HEK293 (cell line): ENCODE measurements around the gene B4GALT2.

Experiments used
- CTCF ChIA-PET: fragments of 350-600 bp; formaldehyde crosslinking; extraction: SDS; loops from one replicate; lab custom pipeline; 2021; ENCODE audit warnings: antibody characterized with exemption; lab: Yijun Ruan, JAX
- POLR2A ChIA-PET: fragments of 300-600 bp; formaldehyde crosslinking; extraction: SDS; loops from one replicate; lab custom pipeline; 2020; ENCODE audit warnings: antibody characterized with exemption, inconsistent platforms; lab: Yijun Ruan, JAX
- H3K27ac ChIP-seq: fragments of 200-500 bp; sonication (Bioruptor generic); 2 replicates; pipeline ENCODE4 v1.5.1; 2014; ENCODE audit warnings: low read depth, low read length, control low read depth, inconsistent platforms; ENCODE audit errors: extremely low read depth
- H3K36me3 ChIP-seq, 2 experiments: fragments of 200-500 bp in 1 of 2; sonication (Bioruptor generic) in 1 of 2; 1 replicate in 1 of 2; 2 replicates in 1 of 2; pipeline ENCODE4 v1.5.1; 2014 to 2017; ENCODE audit warnings: inconsistent platforms in 2 of 2, low read length in 2 of 2; ENCODE audit not compliant: control insufficient read depth in 2 of 2, insufficient read depth in 1 of 2
- H3K4me1 ChIP-seq: fragments of 200-500 bp; sonication (Bioruptor generic); 2 replicates; pipeline ENCODE4 v1.5.1; 2014; ENCODE audit warnings: mild to moderate bottlenecking, low read length, inconsistent platforms; ENCODE audit not compliant: control insufficient read depth, insufficient read depth
- H3K4me3 ChIP-seq: 2 replicates; pipeline ENCODE4 v1.5.1; 2011; ENCODE audit warnings: low read depth, mild to moderate bottlenecking, control low read depth, low read length, moderate library complexity
- H3K9me3 ChIP-seq: fragments of 200-500 bp; sonication (Bioruptor generic); 2 replicates; pipeline ENCODE4 v1.5.1; 2014; ENCODE audit warnings: low read depth, low read length, inconsistent platforms; ENCODE audit not compliant: control insufficient read depth, insufficient read depth
- ZNF121 ChIP-seq: fragments of 450-650 bp; formaldehyde crosslinking; IDR thresholded peaks from 2 replicates; pipeline ENCODE4 v1.5.1; 2016; ENCODE audit warnings: missing biosample characterization, missing genetic modification characterization
- ZNF174 ChIP-seq: fragments of 450-650 bp; formaldehyde crosslinking; IDR thresholded peaks from 2 replicates; pipeline ENCODE4 v1.5.0; 2017; ENCODE audit warnings: missing biosample characterization, mild to moderate bottlenecking, missing genetic modification characterization
- ZNF184 ChIP-seq: fragments of 450-650 bp; IDR thresholded peaks from 2 replicates; pipeline ENCODE4 v1.5.1; 2018; ENCODE audit warnings: missing biosample characterization, mild to moderate bottlenecking, missing genetic modification characterization
- ZNF214 ChIP-seq: fragments of 450-650 bp; formaldehyde crosslinking; IDR thresholded peaks from 2 replicates; pipeline ENCODE4 v1.5.1; 2017; ENCODE audit warnings: missing biosample characterization, mild to moderate bottlenecking, missing genetic modification characterization, borderline replicate concordance
- ZNF335 ChIP-seq: fragments of 450-650 bp; formaldehyde crosslinking; conservative IDR thresholded peaks from 2 replicates; pipeline ENCODE4 v1.5.1; 2016; ENCODE audit warnings: missing biosample characterization, missing genetic modification characterization
- ZNF391 ChIP-seq: fragments of 450-650 bp; formaldehyde crosslinking; IDR thresholded peaks from 2 replicates; pipeline ENCODE4 v1.5.1; 2016; ENCODE audit warnings: low read depth, missing biosample characterization, missing genetic modification characterization, borderline replicate concordance
- ZNF530 ChIP-seq: fragments of 450-650 bp; formaldehyde crosslinking; IDR thresholded peaks from 2 replicates; pipeline ENCODE4 v1.5.1; 2016; ENCODE audit warnings: low read depth, missing biosample characterization, missing genetic modification characterization
- ZNF544 ChIP-seq: fragments of 450-650 bp; formaldehyde crosslinking; IDR thresholded peaks from 2 replicates; pipeline ENCODE4 v1.5.0; 2017; ENCODE audit warnings: missing biosample characterization, missing genetic modification characterization
- ZNF548 ChIP-seq: fragments of 450-650 bp; formaldehyde crosslinking; IDR thresholded peaks from 2 replicates; pipeline ENCODE4 v1.5.1; 2016; ENCODE audit warnings: missing biosample characterization, missing genetic modification characterization
- ZNF558 ChIP-seq: fragments of 450-650 bp; formaldehyde crosslinking; IDR thresholded peaks from 2 replicates; pipeline ENCODE4 v1.5.1; 2016; ENCODE audit warnings: missing biosample characterization, missing genetic modification characterization
- ZNF560 ChIP-seq: fragments of 450-650 bp; formaldehyde crosslinking; IDR thresholded peaks from 2 replicates; pipeline ENCODE4 v1.5.1; 2017; ENCODE audit warnings: missing biosample characterization, missing genetic modification characterization, borderline replicate concordance
- ZNF561 ChIP-seq: fragments of 450-650 bp; IDR thresholded peaks from 2 replicates; pipeline ENCODE4 v1.5.1; 2018; ENCODE audit warnings: missing biosample characterization, missing genetic modification characterization, borderline replicate concordance
- ZNF571 ChIP-seq: fragments of 450-650 bp; formaldehyde crosslinking; IDR thresholded peaks from 2 replicates; pipeline ENCODE4 v1.5.0; 2017; ENCODE audit warnings: missing biosample characterization, missing genetic modification characterization
- ZNF664 ChIP-seq: fragments of 450-650 bp; formaldehyde crosslinking; IDR thresholded peaks from 2 replicates; pipeline ENCODE4 v1.5.1; 2016; ENCODE audit warnings: missing biosample characterization, missing genetic modification characterization
- TF ChIP-seq, protein P1 (sequence below): fragments of 450-650 bp; formaldehyde crosslinking; IDR thresholded peaks from 2 replicates; pipeline ENCODE4 v1.5.1; 2017; ENCODE audit warnings: missing biosample characterization, missing genetic modification characterization
- TF ChIP-seq, protein P2 (sequence below): fragments of 450-650 bp; formaldehyde crosslinking; IDR thresholded peaks from 2 replicates; pipeline ENCODE4 v1.5.1; 2016; ENCODE audit warnings: missing biosample characterization, missing genetic modification characterization
- TF ChIP-seq, protein P3 (sequence below): fragments of 450-650 bp; formaldehyde crosslinking; IDR thresholded peaks from 2 replicates; pipeline ENCODE4 v1.5.1; 2016; ENCODE audit warnings: missing biosample characterization, missing genetic modification characterization
- TF ChIP-seq, protein P4 (sequence below): fragments of 450-650 bp; formaldehyde crosslinking; IDR thresholded peaks from 2 replicates; pipeline ENCODE4 v1.5.1; 2016; ENCODE audit warnings: missing biosample characterization, missing genetic modification characterization
- TF ChIP-seq, protein P5 (sequence below): fragments of 450-650 bp; formaldehyde crosslinking; IDR thresholded peaks from 2 replicates; pipeline ENCODE4 v1.5.1; 2017; ENCODE audit warnings: missing biosample characterization, missing genetic modification characterization
- TF ChIP-seq, protein P6 (sequence below): fragments of 450-650 bp; formaldehyde crosslinking; IDR thresholded peaks from 2 replicates; pipeline ENCODE4 v1.5.1; 2016; ENCODE audit warnings: missing biosample characterization, missing genetic modification characterization

B4GALT2 gene

DNA sequence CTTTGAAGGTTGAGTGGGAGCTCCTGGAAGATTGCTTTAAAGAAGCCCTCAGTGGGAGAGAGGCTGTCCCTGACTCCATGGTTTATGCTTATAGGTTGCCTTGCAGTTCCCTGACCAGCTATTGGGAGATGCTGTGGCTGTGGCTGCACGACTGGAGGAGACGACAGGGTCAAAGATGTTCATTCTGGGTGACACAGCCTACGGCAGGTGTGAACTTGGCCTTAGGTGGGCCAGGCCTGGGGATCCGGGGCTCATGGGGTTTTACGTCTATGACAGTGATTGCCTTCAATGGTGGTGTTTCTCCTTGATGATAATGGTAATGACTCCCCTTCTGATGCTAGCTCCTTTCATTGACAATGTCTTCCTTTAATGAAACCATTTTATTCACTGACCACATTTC lies 8.5 kb upstream of the B4GALT2 start:
- TF ChIP-seq ZNF664 (no peak), ZNF558 (tag by site-specific recombination) (no peak), ZNF548 (tag by site-specific recombination) (no peak), ZNF530 (no peak), ZNF560 (tag by site-specific recombination) (no peak)
- TF ChIP-seq, protein P1, sequence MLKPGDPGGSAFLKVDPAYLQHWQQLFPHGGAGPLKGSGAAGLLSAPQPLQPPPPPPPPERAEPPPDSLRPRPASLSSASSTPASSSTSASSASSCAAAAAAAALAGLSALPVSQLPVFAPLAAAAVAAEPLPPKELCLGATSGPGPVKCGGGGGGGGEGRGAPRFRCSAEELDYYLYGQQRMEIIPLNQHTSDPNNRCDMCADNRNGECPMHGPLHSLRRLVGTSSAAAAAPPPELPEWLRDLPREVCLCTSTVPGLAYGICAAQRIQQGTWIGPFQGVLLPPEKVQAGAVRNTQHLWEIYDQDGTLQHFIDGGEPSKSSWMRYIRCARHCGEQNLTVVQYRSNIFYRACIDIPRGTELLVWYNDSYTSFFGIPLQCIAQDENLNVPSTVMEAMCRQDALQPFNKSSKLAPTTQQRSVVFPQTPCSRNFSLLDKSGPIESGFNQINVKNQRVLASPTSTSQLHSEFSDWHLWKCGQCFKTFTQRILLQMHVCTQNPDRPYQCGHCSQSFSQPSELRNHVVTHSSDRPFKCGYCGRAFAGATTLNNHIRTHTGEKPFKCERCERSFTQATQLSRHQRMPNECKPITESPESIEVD (tag by site-specific recombination): no peak
- TF ChIP-seq, protein P2, sequence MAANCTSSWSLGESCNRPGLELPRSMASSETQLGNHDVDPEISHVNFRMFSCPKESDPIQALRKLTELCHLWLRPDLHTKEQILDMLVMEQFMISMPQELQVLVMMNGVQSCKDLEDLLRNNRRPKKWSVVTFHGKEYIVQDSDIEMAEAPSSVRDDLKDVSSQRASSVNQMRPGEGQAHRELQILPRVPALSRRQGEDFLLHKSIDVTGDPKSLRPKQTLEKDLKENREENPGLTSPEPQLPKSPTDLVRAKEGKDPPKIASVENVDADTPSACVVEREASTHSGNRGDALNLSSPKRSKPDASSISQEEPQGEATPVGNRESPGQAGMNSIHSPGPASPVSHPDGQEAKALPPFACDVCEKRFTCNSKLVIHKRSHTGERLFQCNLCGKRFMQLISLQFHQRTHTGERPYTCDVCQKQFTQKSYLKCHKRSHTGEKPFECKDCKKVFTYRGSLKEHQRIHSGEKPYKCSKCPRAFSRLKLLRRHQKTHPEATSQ: no peak
- Histone ChIP-seq H3K4me1 (no peaks in the 10 kb centered on the region), H3K4me3 (peak overlapping the region; percentile 89), H3K9me3 (no peaks in the 10 kb centered on the region), H3K27ac (no peak overlapping the region), H3K36me3 (peaks cover 0 to 53% of the 10 kb centered on the region in 2 experiments; a peak in 1 of 3 replicates)
- POLR2A ChIA-PET: interaction anchor here (0.8 to 1.7 kb wide), 2 partner anchors 21 to 320 kb away, joined by 3 to 5 read pairs; partner anchors contain the start of gene KDM4A
- CTCF ChIA-PET: interaction anchor here (0.6 to 1.2 kb wide), 4 partner anchors 17 to 700 kb away, joined by 3 to 7 read pairs (median 3); no protein-coding TSS in a partner anchor

DNA sequence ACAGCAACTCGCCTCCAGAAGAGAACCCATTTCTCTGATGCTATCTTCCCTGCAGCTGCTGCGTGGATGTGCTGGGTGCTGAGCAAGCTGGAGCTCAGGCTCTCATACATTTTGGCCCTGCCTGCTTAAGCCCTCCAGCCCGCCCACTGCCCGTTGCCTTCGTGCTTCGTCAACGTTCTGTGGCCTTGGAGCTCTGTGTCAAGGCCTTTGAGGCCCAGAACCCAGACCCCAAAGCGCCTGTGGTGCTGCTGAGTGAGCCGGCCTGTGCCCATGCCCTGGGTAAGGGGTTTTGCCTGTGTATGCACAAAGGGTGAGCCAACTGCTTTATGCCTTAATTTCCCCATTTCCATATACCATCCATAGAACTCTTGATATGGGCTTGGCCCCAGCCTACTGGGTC lies 8.1 kb upstream of the B4GALT2 start:
- H3K27ac ChIP-seq: no peak overlapping the region
- ChIA-PET CTCF (interaction anchor here (0.6 to 1.2 kb wide), 4 partner anchors 18 to 700 kb away, joined by 3 to 7 read pairs (median 3); no protein-coding TSS in a partner anchor), POLR2A (interaction anchor here (1.7 kb wide), 1 partner anchor 321 kb away, joined by 5 read pairs; the partner anchor contains the start of gene KDM4A)
- peaks cover 0 to 52% of the 10 kb centered on the region in 2 experiments; a peak in 1 of 3 replicates for H3K36me3 ChIP-seq
- no peaks in the 10 kb centered on the region for H3K9me3 ChIP-seq
- H3K4me3 ChIP-seq: no peak overlapping the region
- TF ChIP-seq ZNF335 (tag by site-specific recombination) (no peak), ZNF561 (tag by site-specific recombination) (no peak), ZNF121 (tag by site-specific recombination) (no peak), ZNF571 (tag by site-specific recombination) (no peak), ZNF214 (no peak), ZNF184 (no peak), ZNF174 (tag by site-specific recombination) (no peak), ZNF544 (tag by site-specific recombination) (no peak), ZNF391 (tag by site-specific recombination) (no peak)
- TF ChIP-seq, protein P3, sequence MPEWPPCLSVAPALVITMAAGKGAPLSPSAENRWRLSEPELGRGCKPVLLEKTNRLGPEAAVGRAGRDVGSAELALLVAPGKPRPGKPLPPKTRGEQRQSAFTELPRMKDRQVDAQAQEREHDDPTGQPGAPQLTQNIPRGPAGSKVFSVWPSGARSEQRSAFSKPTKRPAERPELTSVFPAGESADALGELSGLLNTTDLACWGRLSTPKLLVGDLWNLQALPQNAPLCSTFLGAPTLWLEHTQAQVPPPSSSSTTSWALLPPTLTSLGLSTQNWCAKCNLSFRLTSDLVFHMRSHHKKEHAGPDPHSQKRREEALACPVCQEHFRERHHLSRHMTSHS (tag by site-specific recombination): no peak
- TF ChIP-seq, protein P4, sequence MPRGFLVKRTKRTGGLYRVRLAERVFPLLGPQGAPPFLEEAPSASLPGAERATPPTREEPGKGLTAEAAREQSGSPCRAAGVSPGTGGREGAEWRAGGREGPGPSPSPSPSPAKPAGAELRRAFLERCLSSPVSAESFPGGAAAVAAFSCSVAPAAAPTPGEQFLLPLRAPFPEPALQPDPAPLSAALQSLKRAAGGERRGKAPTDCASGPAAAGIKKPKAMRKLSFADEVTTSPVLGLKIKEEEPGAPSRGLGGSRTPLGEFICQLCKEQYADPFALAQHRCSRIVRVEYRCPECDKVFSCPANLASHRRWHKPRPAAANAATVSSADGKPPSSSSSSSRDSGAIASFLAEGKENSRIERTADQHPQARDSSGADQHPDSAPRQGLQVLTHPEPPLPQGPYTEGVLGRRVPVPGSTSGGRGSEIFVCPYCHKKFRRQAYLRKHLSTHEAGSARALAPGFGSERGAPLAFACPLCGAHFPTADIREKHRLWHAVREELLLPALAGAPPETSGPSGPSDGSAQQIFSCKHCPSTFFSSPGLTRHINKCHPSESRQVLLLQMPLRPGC (tag by site-specific recombination): no peak
- TF ChIP-seq, protein P5, sequence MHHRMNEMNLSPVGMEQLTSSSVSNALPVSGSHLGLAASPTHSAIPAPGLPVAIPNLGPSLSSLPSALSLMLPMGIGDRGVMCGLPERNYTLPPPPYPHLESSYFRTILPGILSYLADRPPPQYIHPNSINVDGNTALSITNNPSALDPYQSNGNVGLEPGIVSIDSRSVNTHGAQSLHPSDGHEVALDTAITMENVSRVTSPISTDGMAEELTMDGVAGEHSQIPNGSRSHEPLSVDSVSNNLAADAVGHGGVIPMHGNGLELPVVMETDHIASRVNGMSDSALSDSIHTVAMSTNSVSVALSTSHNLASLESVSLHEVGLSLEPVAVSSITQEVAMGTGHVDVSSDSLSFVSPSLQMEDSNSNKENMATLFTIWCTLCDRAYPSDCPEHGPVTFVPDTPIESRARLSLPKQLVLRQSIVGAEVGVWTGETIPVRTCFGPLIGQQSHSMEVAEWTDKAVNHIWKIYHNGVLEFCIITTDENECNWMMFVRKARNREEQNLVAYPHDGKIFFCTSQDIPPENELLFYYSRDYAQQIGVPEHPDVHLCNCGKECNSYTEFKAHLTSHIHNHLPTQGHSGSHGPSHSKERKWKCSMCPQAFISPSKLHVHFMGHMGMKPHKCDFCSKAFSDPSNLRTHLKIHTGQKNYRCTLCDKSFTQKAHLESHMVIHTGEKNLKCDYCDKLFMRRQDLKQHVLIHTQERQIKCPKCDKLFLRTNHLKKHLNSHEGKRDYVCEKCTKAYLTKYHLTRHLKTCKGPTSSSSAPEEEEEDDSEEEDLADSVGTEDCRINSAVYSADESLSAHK (tag by site-specific recombination): no peak
- TF ChIP-seq, protein P6, sequence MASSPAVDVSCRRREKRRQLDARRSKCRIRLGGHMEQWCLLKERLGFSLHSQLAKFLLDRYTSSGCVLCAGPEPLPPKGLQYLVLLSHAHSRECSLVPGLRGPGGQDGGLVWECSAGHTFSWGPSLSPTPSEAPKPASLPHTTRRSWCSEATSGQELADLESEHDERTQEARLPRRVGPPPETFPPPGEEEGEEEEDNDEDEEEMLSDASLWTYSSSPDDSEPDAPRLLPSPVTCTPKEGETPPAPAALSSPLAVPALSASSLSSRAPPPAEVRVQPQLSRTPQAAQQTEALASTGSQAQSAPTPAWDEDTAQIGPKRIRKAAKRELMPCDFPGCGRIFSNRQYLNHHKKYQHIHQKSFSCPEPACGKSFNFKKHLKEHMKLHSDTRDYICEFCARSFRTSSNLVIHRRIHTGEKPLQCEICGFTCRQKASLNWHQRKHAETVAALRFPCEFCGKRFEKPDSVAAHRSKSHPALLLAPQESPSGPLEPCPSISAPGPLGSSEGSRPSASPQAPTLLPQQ (tag by site-specific recombination): no peak
- no peaks in the 10 kb centered on the region for H3K4me1 ChIP-seq
